Measurements from ENCODE around the gene SBNO2.

The SBNO2 gene

GRCh38 chr19:1068009-1069001, 105.8 kb downstream of the SBNO2 start:
- DNase-seq: no peak

DNA sequence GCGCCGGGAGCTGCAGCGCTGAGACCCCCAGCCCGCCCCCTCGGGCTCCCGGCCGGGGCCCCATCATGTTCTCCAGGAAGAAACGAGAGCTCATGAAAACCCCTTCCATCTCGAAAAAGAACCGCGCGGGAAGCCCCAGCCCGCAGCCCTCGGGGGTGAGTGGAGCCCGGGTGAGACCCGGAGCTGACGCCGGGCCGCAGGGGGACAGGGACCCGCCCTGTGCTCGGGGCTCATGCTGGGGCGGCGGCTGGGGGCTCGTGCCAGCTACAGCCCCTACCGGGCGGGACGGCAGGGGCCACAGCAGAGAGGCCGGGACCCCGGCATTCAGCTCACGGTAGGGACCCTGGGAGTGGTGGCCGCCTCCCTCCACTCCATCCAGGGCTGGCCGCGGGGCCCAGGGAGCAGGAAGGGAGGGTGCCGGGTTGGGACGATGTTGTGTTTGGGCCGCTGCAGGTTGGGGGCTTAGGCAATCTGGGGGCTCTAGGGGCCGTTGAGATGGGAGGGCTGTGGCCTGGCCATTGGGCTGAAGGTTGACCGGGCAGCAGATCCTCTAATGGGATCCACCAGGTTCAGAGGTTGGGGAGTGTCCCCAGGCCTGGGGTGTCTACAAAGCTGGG, 106.6 kb downstream of the SBNO2 start:
- no peak for DNase-seq

- DNase-seq: peak in 1 of 2 experiments; percentile 40
These were observed 107.2 kb downstream of the SBNO2 start, which contains the start of gene ARHGAP45 for GRCh38 chr19:1066748-1067340. Gene ARHGAP45 (plus strand): TSS chr19:1067167. CDS start chr19:1067406, 239 bp downstream.

- no peak for DNase-seq
These were observed 107.8 kb downstream of the SBNO2 start for GRCh38 chr19:1066251-1066747.

DNA sequence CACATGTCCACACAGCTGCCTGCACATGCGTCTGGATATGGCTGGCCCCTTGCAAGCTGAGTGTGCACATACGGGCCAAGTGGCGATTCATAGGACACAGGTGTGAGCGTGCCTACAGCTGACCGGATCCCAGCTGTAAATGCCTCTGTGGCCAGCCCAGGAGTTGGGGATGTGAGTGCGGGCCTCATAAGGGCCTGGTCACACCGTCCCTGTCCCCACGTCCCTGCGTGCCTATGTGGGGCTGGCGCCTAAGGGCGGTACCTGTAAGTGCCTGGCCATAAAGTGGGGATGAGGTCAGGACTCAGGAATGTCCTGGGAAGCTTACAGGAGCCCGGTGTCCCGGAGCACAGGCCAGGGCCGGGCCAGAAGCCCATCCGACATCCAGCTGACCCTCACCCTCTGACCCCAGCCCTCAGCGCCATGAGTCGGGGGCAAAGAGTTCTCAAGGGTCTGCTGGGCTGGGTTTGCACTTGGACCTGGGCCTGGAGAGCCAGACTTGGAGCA, 108.4 kb downstream of the SBNO2 start:
- DNase-seq: no peak

GRCh38 chr19:1064661-1065605, 109.1 kb downstream of the SBNO2 start:
- peak in 1 of 2 experiments; percentile 65 for DNase-seq

GRCh38 chr19:1063909-1064660, 110.0 kb downstream of the SBNO2 start:
- DNase-seq: no peak

DNA sequence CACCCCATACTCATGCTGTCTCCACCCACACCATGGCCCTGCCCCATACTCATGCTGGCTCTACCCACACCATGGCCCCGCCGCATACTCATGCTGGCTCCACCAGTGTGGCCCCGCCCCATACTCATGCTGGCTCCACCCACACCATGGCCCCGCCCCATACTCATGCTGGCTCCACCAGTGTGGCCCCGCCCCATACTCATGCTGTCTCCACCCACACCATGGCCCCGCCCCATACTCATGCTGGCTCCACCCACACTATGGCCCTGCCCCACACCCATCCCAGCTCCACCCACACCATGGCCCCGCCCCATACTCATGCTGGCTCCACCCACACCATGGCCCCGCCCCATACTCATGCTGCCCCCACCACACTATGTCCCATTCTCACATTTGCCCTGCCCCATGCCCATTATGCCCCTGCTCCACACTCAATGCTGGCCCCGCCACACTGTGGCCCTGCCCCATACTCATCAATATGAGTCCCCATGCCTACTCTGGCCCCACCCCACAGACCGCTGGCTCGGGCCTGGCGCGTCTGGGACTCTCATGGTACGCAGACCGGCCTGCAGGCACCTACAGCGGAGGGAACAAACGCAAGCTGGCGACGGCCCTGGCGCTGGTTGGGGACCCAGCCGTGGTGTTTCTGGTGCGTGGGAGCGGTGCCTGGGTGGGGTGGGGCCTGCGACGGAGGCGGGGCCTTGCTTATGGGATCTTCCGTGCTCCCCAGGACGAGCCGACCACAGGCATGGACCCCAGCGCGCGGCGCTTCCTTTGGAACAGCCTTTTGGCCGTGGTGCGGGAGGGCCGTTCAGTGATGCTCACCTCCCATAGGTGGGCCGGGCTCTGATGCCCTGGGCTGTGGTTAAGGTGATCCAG, 110.8 kb downstream of the SBNO2 start:
- no peak for DNase-seq

DNA sequence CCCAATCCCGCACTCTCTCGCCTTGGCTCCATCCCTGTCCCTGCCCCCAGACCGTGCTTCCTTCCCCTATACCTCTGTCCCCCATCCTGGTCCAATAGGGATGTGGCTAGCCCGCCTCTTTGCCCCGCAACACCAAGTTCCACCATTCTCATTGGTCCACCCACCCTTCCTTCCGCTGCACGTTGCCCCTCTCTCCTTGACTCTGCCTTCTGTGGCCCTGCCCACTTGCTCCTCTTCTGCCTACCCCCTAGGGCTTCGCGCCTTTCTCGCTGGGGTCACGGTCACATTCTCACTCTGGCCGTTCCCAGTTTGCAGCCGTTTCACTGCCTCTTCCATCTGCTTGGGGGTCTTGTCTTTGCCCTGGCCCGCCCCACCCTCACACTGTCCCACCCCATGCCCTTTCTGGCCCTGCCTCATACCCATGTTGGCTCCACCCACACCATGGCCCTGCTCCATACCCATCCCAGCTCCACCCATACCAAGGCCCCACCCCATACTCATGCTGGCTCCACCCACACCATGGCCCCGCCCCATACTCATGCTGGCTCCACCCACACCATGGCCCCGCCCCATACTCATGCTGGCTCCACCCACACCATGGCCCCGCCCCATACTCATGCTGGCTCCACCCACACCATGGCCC, 111.6 kb downstream of the SBNO2 start:
- DNase-seq: no peak

- DNase-seq: no peak
These were observed 112.1 kb downstream of the SBNO2 start for GRCh38 chr19:1061987-1062386.

DNA sequence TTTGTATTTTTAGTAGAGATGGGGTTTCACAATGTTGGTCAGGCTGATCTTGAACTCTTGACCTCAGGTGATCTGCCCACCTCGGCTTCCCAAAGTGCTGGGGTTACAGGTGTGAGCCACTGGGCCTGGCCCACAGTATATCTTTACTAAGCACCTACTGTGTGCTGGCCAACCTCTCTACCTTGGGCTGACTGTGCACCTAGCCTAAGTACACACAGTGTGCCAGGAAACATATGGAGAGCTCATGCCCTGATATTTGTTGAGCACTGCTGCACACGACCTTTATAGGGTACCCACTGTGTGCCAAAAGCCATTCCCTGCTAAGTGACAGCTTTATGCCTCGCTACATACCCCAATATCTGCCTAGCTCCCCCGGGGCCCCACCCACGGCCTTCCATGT, 113.4 kb downstream of the SBNO2 start:
- DNase-seq: no peak

DNA sequence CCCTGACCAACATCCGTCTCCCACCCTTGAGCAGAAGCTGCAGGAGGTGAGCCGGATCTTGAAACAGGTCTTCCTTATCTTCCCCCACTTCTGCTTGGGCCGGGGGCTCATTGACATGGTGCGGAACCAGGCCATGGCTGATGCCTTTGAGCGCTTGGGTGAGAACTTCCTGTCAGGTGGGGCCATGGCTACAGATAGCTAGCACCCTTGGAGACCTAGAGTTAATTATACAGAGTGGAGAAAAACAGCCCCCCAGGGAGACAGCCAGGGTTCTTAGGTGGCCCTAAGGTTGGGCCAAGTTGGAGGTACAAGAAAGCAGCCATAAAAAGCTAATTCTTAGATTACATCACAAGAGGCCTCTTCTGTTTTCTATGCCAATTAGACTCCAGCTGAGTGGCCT, 116.0 kb downstream of the SBNO2 start:
- no peak for DNase-seq

Data from NCI-H446 (cell line).